SIG-M5 treated with dmso at 0.1 percent for 504 hours (cell line): ENCODE measurements around the gene SMURF1.
"Not testable (repeated sequence)": the region's sequence is repeated elsewhere in the genome, so short reads cannot be mapped to it uniquely, and the experiment has no call there.

Experiments
- DNase-seq: peaks from one replicate; lab custom pipeline; 2025; ENCODE audit not compliant: unreplicated experiment; lab: John Stamatoyannopoulos, UW

Gene SMURF1

DNA sequence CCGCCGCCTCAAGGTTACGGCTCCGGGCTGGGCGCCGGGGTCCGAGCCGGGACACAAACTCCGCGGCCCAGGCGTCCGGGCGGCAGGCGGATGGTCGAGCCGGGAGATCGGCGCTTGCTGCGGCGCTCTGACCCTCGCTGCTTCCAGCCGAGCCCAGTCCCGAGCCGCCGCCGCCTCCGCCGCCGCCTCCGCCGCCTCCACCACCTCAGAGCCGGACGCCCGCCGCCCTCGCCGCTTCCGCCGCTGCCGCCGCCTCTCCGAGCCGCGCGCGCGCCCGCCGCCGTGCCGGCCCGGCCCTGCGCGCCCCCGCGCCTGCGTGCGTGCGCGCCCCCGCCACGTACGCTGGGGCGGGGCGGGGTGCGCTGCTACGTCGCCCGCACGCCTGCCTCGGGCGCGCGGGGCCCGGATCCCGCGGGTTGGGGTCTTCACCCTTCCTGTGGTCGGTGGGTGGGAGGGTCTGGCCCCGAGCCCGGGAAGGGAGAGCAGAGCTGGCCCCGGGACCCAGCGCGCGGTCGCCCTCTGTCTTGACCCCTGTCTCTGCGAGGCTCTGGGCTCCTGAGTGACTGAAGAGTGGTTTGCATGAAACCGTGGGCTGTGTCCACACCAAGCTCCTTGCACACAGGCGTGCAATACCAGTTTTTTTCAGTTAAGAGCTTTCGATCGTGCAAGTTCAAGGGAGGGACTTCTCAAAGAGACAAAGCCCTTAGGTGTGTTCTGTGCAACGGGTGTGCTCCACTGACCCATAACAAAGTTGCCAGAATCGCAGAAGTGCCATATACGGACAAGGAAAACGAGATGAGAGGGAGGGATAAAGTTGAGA is at the start of gene SMURF1:
TSS of gene SMURF1 (minus strand) at position 256 of the 820 bp plus-strand sequence. CDS start 328 bp downstream, outside the sequence.
- DNase-seq = peak; percentile 53

DNA sequence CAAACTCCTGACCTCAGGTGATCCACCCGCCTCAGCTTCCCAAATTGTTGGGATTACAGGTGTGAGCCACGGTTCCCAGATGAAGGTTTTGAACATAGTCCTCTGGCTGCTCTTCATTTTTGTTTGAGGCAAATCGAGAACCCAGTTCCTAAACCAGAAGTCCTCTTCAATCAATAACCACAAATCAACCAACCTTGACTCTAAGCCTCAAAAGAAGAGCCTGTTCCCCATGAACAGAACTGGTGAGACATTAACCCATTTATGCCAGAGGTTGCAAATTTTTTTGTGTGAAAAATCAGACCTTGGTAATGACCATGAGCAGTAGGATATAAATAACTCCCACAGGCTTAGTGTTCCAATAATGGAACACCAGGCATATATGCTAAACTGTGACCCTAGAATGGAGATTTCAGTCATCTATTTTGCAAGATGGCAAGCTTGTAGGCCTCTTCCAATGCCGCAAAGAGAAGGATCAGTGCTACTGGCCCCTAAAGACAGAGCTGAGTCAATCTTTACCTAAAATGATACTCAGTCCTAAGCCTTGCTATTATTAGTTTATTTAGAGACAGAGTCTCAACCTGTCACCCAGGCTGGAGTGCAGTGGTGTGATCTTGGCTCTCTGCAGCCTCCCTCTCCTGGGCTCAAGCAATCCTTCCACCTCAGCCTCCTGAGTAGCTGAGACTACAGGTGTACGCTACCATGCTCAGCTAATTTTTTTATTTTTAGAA is 48.1 kb upstream of the SMURF1 start:
- no peak for DNase-seq

DNA sequence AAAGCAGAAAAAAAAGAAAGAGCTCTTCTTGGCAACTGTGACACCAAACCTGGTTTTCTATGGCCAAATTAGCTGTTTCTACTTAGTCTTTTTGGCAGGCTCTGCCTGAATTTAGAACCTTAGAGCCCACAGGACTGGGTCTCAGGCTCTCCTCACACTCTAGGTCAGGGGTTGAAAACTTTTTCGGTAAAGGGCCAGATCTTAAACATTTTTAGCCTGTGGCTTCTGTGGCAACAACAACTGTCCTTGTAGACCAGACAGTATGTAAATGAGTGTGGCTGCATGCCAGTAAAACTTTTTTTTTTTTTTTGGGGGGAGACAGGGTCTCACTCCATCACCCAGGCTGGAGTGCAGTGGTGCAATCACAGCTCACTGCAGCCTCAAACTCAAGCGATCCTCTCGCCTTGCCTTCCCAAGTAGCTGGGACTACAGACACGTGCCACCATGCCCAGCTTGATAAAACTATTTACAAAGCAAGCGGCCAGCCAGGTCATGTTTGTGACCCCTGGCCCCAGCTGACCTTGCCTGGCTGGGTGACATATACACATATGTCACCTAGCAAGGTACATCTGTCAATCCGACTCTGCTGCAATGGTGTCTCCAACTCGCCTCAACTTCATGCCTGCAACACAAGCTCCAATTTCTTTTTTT is 46.6 kb upstream of the SMURF1 start:
- DNase-seq = no peak

- DNase-seq = no peak
Observed at GRCh38 chr7:99189222-99189621, 45.3 kb upstream of the SMURF1 start.

GRCh38 chr7:99188221-99188620 is 44.3 kb upstream of the SMURF1 start:
- DNase-seq = no peak

- no peak for DNase-seq
Observed at GRCh38 chr7:99184532-99185218, 40.8 kb upstream of the SMURF1 start.

GRCh38 chr7:99180067-99180650 is 36.3 kb upstream of the SMURF1 start:
- DNase-seq = no peak

GRCh38 chr7:99177165-99177564 is 33.3 kb upstream of the SMURF1 start:
- no peak for DNase-seq

GRCh38 chr7:99173787-99174186 is 29.9 kb upstream of the SMURF1 start:
- no peak for DNase-seq

GRCh38 chr7:99171731-99172130 is 27.8 kb upstream of the SMURF1 start:
- DNase-seq = no peak

DNA sequence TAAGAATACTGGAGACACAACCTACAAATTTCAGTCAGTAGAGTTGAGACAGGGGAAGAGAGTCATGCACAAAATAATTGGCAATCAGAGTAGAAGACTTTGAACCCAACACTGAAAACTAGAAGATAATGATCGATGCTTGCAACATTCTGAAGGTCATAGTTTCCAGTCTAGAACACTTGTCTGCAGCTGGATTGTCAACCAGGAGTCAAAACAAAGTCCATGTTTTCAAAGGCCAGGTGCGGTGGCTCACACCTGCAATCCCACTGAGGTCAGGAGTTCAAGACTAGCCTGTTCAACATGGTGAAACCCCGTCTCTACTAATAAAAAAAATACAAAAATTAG is 26.8 kb upstream of the SMURF1 start:
- DNase-seq = no peak

DNA sequence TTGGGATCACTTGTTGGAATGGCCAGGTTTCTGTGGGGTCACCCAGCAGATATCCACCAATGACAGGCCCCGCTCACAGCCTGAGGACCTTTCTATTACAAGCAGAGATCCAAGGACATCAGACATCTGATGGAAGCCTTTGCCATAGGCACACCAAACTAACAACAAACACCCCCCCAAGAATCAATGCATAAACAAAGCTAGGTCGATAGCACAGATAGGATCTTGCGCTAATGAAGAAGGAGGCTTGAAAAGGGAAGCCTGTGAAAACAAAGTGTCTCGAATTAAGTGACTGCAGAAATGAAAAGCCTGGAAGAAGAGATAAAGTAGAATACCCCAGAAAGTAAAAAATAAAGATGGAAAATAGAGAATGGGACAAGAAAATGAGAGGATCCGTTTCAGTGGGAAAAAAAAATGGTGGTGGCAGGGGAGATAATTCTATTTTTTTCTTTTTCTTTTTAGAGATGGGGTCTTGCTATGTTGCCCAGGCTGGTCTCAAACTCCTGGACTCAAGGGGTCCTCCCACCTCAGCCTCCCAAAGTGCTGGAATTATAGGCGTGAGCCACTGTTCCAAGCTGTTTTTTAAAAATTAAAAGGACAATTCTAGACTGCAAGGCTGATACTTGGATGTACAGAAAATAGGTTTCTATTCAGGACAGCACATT is 26.3 kb upstream of the SMURF1 start:
- no peak for DNase-seq

- no peak for DNase-seq
Observed at GRCh38 chr7:99167072-99167471, 23.2 kb upstream of the SMURF1 start.

- no peak for DNase-seq
Observed at GRCh38 chr7:99165816-99166215, 21.9 kb upstream of the SMURF1 start.

DNA sequence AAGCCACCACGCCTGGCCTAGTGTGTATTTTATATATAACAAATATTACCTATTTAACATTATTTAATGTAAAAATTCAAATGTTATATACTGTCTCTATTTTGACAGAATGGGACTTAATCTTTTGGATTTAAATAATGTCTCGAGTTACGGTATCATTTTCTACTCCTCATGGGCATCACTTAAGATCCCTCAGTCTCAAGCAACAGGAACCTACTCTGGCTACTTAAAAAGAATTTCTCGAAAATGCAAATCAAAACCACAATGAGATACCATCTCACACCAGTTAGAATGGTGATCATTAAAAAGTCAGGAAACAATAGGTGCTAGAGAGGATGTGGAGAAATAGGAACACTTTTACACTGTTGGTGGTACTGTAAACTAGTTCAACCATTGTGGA is 19.8 kb upstream of the SMURF1 start:
- not testable (repeated sequence) for DNase-seq

GRCh38 chr7:99156649-99157048 is 12.7 kb upstream of the SMURF1 start:
- no peak for DNase-seq

- DNase-seq = peak; percentile 79
Observed at GRCh38 chr7:99155211-99155610, 11.3 kb upstream of the SMURF1 start.

DNA sequence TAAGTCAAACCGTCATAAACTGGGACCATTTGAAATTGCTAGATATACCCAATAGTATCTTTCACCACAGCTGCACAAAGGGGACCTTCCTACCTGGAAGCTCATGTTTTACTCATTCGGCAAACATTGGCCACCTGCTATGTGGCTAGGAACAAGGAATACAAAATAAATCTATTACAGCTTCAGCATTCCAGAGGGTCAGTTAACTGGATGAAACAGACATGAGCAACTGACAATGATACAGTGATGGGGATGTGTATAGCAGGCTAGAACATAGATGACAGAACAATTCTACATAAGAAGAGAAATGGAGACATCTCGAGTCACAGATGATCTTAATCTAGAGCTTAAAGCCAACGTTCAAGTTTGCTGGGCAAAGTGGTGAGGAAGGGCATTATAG is 3.1 kb upstream of the SMURF1 start:
- DNase-seq = no peak

GRCh38 chr7:99143521-99143852 is 421 bp downstream of the SMURF1 start:
- DNase-seq = no peak

GRCh38 chr7:99142727-99143520 is 984 bp downstream of the SMURF1 start:
- peak; percentile 94 for DNase-seq
